Measurements from ENCODE around the gene MEIS1. TPM values are rescaled to one million over a fixed set of nuclear protein-coding genes. Genes with fewer than 3 reads are reported as not detected.
"Not testable (repeated sequence)": the region's sequence is repeated elsewhere in the genome, so short reads cannot be mapped to it uniquely, and the experiment has no call there.

MEIS1 gene
- total and polyA plus RNA-seq, 2 donors (not counting 3 experiments of a cell fraction or from before 2014, with no cell fraction given) = 10.0 to 26.5 TPM

GRCh38 chr2:66478731-66479316 is 43.9 kb downstream of the MEIS1 start:
- peaks cover 0 to 5% of the 10 kb centered on the region in 2 experiments for H3K36me3 ChIP-seq (ENCODE audit: control insufficient read depth in 2 of 2, extremely low read depth in 1 of 2, insufficient read depth in 2 of 2, low read length in 2 of 2)
- H3K4me2 ChIP-seq (ENCODE audit: insufficient read depth, low read length) = no peak overlapping the region
- H3K27me3 ChIP-seq (ENCODE audit: control insufficient read depth in 2 of 2, insufficient read depth in 2 of 2, low read length in 2 of 2) = no peaks in the 10 kb centered on the region
- no peak overlapping the region for H2AFZ ChIP-seq (ENCODE audit: low read depth, low read length)
- no peaks in the 10 kb centered on the region for H4K20me1 ChIP-seq (replicated peaks; ENCODE audit: control insufficient read depth, extremely low read depth, insufficient read depth, low read length)
- no TSS peak for BruUV-seq (replicated peaks)
- H3K4me1 ChIP-seq (ENCODE audit: control insufficient read depth, extremely low read depth, insufficient read depth, low read length) = peaks cover 27% of the 10 kb centered on the region
- no peak for TF ChIP-seq GATA2 (IDR thresholded peaks at IDR 0.05; ENCODE audit: insufficient read depth, insufficient read length, low read depth, low read length)
- no peak for TF ChIP-seq JUN (IDR thresholded peaks at IDR 0.05; ENCODE audit: borderline replicate concordance, insufficient read depth, insufficient read length, low read depth)
- TF ChIP-seq FOS (IDR thresholded peaks at IDR 0.05; ENCODE audit: borderline replicate concordance, insufficient read depth, low read length) = no peak
- TF ChIP-seq MYC (IDR thresholded peaks at IDR 0.05; ENCODE audit: low read depth, low read length) = no peak
- no peak for TF ChIP-seq POLR2AphosphoS5 (IDR thresholded peaks at IDR 0.05; ENCODE audit: insufficient read depth, low read depth, low read length)
- intact Hi-C loops (cut with micrococcal nuclease) = no loop called here
- POLR2A ChIA-PET = no interaction called here
- no peaks in the 10 kb centered on the region for H3K79me2 ChIP-seq (ENCODE audit: control insufficient read depth, insufficient read depth, low read length)
- CTCF ChIA-PET = interaction anchor here (1.3 to 1.7 kb wide), 2 partner anchors 10 to 50 kb away, joined by 3 to 4 read pairs; no protein-coding TSS in a partner anchor
- H3K9ac ChIP-seq (replicated peaks; ENCODE audit: extremely low read depth, insufficient read depth, low read length) = no peak overlapping the region
- no peak overlapping the region for H3K27ac ChIP-seq (ENCODE audit: insufficient read depth, low read depth, low read length)
- no peaks in the 10 kb centered on the region for H3K9me1 ChIP-seq (replicated peaks; ENCODE audit: control insufficient read depth, extremely low read depth, insufficient read depth, low read length)
- DNase-seq (ENCODE audit: low read depth, low spot score) = no peak
- no peak overlapping the region for H3K4me3 ChIP-seq (replicated peaks in 1 of 3; ENCODE audit: insufficient read depth in 1 of 3, low read depth in 1 of 3, low read length in 3 of 3)
- dilution Hi-C loops (cut with MboI; ENCODE audit: extremely low pct_ligation_motif_present, low sequenced_read_pairs) = no loop called here
- H3K9me3 ChIP-seq (replicated peaks; ENCODE audit: control insufficient read depth, insufficient read depth, low read length) = no peaks in the 10 kb centered on the region
- no peak for FAIRE-seq

GRCh38 chr2:66481100-66481549 is 46.2 kb downstream of the MEIS1 start:
- CTCF ChIA-PET = interaction anchor here (1.0 to 1.6 kb wide), 5 partner anchors 9 to 88 kb away, joined by 3 to 7 read pairs (median 3); no protein-coding TSS in a partner anchor
- H3K79me2 ChIP-seq (ENCODE audit: control insufficient read depth, insufficient read depth, low read length) = no peaks in the 10 kb centered on the region
- peak; percentile 93 for DNase-seq (ENCODE audit: low read depth, low spot score)
- H3K27ac ChIP-seq (ENCODE audit: insufficient read depth, low read depth, low read length) = peak overlapping the region; percentile 90
- dilution Hi-C loops (cut with MboI; ENCODE audit: extremely low pct_ligation_motif_present, low sequenced_read_pairs) = no loop called here
- H3K27me3 ChIP-seq (ENCODE audit: control insufficient read depth in 2 of 2, insufficient read depth in 2 of 2, low read length in 2 of 2) = no peaks in the 10 kb centered on the region
- peak overlapping the region; percentile 30 for H3K9ac ChIP-seq (replicated peaks; ENCODE audit: extremely low read depth, insufficient read depth, low read length)
- peak; percentile 92 for FAIRE-seq
- TF ChIP-seq JUN (IDR thresholded peaks at IDR 0.05; ENCODE audit: borderline replicate concordance, insufficient read depth, insufficient read length, low read depth) (peak; percentile 60), GATA2 (IDR thresholded peaks at IDR 0.05; ENCODE audit: insufficient read depth, insufficient read length, low read depth, low read length) (peak; percentile 93), FOS (IDR thresholded peaks at IDR 0.05; ENCODE audit: borderline replicate concordance, insufficient read depth, low read length) (peak; percentile 79), POLR2AphosphoS5 (IDR thresholded peaks at IDR 0.05; ENCODE audit: insufficient read depth, low read depth, low read length) (peak; percentile 24), MAX (IDR thresholded peaks at IDR 0.05; ENCODE audit: insufficient read depth, insufficient read length) (no peak)
- POLR2A ChIA-PET = interaction anchor here (0.5 kb wide), 1 partner anchor 1556 kb away, joined by 3 read pairs; no protein-coding TSS in a partner anchor
- no peaks in the 10 kb centered on the region for H3K9me3 ChIP-seq (replicated peaks; ENCODE audit: control insufficient read depth, insufficient read depth, low read length)
- H4K20me1 ChIP-seq (replicated peaks; ENCODE audit: control insufficient read depth, extremely low read depth, insufficient read depth, low read length) = no peaks in the 10 kb centered on the region
- peak overlapping the region in 1 of 3 experiments; percentile 5 for H3K4me3 ChIP-seq (replicated peaks in 1 of 3; ENCODE audit: insufficient read depth in 1 of 3, low read depth in 1 of 3, low read length in 3 of 3)
- peak overlapping the region; percentile 32 for H2AFZ ChIP-seq (ENCODE audit: low read depth, low read length)
- peak overlapping the region; percentile 50 for H3K4me2 ChIP-seq (ENCODE audit: insufficient read depth, low read length)
- peaks cover 27% of the 10 kb centered on the region for H3K4me1 ChIP-seq (ENCODE audit: control insufficient read depth, extremely low read depth, insufficient read depth, low read length)
- intact Hi-C loops (cut with micrococcal nuclease) = loop anchor here (1.0 kb wide), 3 partner anchors 8 to 46 kb away; partner anchors contain the start of gene MEIS1
- H3K36me3 ChIP-seq (ENCODE audit: control insufficient read depth in 2 of 2, extremely low read depth in 1 of 2, insufficient read depth in 2 of 2, low read length in 2 of 2) = peaks cover 0 to 3% of the 10 kb centered on the region in 2 experiments
- no peaks in the 10 kb centered on the region for H3K9me1 ChIP-seq (replicated peaks; ENCODE audit: control insufficient read depth, extremely low read depth, insufficient read depth, low read length)
- no TSS peak for BruUV-seq (replicated peaks)

- H4K20me1 ChIP-seq (replicated peaks; ENCODE audit: control insufficient read depth, extremely low read depth, insufficient read depth, low read length); H3K27ac ChIP-seq (ENCODE audit: insufficient read depth, low read depth, low read length); FAIRE-seq; H3K9me1 ChIP-seq (replicated peaks; ENCODE audit: control insufficient read depth, extremely low read depth, insufficient read depth, low read length); H2AFZ ChIP-seq (ENCODE audit: low read depth, low read length); H3K9me3 ChIP-seq (replicated peaks; ENCODE audit: control insufficient read depth, insufficient read depth, low read length); POLR2A ChIA-PET; H3K36me3 ChIP-seq (ENCODE audit: control insufficient read depth in 2 of 2, extremely low read depth in 1 of 2, insufficient read depth in 2 of 2, low read length in 2 of 2); BruUV-seq (replicated peaks); dilution Hi-C loops (cut with MboI; ENCODE audit: extremely low pct_ligation_motif_present, low sequenced_read_pairs); H3K9ac ChIP-seq (replicated peaks; ENCODE audit: extremely low read depth, insufficient read depth, low read length); H3K79me2 ChIP-seq (ENCODE audit: control insufficient read depth, insufficient read depth, low read length); H3K4me2 ChIP-seq (ENCODE audit: insufficient read depth, low read length); H3K27me3 ChIP-seq (ENCODE audit: control insufficient read depth in 2 of 2, insufficient read depth in 2 of 2, low read length in 2 of 2); intact Hi-C loops (cut with micrococcal nuclease); H3K4me3 ChIP-seq (replicated peaks in 1 of 3; ENCODE audit: insufficient read depth in 1 of 3, low read depth in 1 of 3, low read length in 3 of 3); DNase-seq (ENCODE audit: low read depth, low spot score); CTCF ChIA-PET: not testable (repeated sequence)
- H3K4me1 ChIP-seq (ENCODE audit: control insufficient read depth, extremely low read depth, insufficient read depth, low read length) = peaks cover 28% of the 10 kb centered on the region
These were observed 50.3 kb downstream of the MEIS1 start for GRCh38 chr2:66485252-66485651.

All from endothelial cell of umbilical vein (primary cell).